HG03039 (cell line): Measurements from ENCODE around the gene CMTM2.
"Not testable (repeated sequence)": the region's sequence is repeated elsewhere in the genome, so short reads cannot be mapped to it uniquely, and the experiment has no call there.

Source experiments
- ATAC-seq: cut with Tn5 transposase; IDR thresholded peaks from one replicate; pipeline ENCODE4 v1.9.1; 2021; ENCODE audit warnings: mild to moderate bottlenecking, moderate library complexity; ENCODE audit not compliant: unreplicated experiment

The CMTM2 gene

DNA sequence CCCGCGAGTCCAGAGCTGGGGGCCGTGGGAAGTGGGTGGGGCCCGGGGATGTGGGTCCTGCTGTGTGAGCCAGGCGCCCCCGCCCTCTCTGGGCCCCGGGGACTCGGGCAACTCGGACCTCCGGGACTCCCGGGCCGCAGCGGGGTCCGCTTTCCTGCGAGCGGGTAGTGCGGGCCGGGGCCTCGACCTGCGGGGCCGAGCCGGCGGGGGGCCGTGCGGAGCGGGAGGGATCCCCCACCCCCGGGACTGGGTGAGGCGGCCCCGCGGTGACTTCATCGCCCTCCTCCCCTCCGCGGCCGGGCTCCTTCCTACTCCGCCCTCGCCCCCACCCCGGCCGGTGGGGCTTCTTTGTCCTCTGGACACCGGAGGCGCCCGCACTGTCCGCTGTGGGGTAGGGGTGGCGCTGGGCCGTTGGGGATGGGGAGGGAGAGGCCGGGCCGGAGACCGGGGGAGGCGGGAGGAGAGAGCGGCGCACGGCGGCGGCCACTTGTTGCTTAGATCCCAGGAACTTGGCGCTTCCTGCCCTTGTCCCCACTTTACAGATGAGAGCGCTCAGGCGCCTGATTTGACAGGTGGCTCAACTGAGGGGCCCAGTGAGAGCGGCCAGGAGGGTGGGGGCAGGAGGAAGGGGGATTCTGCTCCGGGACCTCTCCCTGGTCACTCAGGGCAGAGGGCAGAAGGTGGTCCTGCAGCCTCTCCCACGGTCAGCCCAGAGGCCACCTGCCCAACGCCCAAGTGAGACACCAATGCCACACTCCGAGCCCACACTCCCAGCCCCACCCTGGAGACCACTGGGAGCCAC, 26.1 kb downstream of the CMTM2 start:
- ATAC-seq = peak; percentile 8

DNA sequence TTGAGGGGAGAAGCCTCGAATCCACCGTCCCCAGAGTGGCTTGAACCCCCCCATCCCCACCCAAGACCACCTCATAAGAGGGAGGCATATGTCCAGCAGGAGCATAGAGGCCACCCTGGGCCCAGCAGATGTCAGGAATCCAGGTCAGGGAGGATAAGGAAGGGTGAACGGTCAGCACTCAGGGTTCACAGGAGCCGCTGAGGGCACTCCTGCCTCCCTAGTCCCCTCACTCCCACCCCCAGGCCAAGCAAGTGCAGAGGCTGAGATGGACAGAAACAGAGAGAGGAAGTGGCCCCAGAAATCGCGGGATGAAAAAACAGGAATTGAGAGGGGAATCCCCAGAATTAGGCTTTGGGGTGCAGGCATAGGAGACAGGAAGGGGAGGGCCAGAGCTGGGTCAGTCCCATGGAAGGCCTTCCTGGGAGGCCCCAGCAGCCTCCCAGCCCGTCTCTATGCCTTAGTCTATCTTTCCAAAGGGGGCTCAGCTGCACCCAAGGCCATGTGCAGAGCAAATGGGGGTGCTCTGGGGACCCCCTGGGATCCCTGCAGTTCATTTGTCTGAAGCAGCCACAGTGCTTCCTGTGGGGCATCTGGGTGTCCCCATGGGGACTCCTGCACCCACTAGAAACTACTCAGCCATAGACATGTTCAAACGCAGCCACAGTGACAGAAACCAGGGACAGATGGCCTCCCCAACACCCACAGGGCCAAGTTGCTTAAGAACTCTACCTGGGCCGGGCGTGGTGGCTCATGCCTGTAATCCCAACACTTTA, 26.9 kb downstream of the CMTM2 start:
- ATAC-seq = no peak

DNA sequence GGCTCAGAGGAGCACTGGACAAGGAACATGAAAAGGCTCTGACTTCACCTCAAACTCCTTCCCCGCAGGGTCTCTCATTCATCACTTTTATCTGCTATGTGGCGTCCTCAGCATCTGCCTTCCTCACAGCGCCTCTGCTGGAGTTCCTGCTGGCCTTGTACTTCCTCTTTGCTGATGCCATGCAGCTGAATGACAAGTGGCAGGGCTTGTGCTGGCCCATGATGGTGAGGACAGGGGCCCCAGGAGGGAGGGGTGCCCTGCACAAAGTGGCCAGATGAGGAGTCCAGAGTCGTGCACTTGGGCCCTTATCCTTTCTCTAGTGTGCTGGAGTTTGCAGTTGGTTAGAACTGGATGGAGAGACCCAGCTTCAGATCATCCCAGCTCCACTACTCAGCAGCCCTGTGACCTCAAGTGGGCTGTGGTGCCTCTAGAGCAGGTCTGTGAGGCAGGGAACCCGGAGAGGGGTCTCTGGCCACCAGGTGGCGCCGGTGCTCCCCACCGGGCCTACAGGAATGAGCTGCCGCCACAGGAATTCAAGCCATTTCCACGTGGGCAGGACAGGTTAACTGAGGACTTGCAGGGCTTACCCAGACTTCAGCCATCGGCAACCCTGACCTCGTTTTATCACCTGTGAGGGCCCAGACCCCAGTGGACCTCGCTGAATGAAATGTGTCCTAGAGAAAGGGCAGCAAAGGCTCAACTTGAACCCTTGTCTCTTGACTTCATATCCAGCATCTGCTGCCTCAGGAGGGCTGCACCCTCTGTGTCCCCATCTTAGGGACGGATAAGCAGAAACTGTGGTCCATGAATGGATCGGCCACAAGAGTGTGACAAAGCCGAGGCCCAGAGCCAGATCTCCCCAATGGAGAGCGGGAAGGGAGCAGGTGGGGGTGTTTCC, 29.2 kb downstream of the CMTM2 start:
- ATAC-seq = peak; percentile 46

DNA sequence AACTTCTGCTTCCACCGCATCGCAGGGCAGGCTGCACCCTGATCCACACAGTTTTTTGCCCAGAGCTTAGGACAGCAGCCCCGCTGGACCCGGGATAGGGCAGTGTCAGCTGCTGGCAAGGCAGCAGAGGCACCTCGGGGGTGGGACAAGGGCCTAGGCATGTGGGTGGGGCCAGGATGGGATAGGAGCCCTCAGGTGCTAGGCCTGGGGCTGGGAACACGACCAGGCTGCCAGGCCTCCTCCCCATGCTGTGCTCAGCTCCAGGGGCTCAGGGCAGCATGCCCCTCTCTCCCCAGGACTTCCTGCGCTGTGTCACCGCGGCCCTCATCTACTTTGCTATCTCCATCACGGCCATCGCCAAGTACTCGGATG, 29.9 kb downstream of the CMTM2 start:
- no peak for ATAC-seq

DNA sequence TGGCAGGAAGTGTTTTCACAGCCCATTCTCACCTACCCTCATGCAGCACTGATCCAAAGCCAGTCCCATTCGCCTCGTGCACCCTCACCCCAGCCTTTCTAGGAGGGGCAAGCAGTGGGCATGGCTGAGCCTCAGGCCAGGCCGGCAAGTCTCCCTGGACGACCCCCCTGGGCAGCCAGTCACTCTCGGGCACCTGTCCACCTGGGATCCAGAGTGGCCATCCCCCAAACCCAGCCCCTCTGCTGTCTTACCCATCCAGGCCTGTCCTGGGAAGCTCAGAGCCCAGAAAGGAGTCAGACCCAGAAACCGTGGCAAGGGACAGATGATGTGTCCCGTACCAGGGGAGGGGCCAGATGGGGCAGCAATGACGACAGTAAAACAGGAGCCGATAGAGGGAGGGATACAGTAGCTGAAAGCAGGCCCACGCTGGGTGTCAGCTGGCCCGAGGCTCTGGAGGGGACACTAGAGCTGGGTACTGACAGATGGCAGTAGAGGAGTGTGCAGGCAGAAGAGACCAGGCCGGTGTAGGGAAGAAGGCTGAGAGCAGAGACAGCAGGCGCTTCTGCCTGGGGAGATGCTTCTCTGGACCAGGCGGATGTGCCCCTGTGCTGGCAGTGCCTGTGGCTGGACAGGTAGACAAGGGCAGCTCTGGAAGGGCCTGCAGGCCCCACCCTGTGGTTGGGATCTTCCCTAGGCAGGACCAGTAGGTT, 31.0 kb downstream of the CMTM2 start:
- no peak for ATAC-seq

DNA sequence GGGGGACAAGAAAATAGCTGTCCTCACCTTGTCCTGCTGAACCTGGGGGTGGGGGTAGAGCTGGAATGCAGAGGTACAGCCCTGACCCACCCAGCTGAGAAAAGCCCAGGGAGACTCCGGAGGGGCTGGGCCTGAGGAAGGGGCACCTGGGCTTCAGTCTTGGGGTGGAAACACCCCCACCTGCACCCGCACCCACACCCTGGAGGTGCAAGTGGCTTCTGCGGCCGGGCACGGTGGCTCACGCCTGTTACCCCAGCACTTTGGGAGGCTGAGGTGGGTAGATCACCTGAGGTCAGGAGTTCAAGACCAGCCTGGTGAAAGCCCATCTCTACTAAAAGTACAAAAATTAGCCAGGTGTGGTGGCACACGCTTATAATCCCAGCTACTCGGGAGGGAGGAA, 32.6 kb downstream of the CMTM2 start:
- not testable (repeated sequence) for ATAC-seq

DNA sequence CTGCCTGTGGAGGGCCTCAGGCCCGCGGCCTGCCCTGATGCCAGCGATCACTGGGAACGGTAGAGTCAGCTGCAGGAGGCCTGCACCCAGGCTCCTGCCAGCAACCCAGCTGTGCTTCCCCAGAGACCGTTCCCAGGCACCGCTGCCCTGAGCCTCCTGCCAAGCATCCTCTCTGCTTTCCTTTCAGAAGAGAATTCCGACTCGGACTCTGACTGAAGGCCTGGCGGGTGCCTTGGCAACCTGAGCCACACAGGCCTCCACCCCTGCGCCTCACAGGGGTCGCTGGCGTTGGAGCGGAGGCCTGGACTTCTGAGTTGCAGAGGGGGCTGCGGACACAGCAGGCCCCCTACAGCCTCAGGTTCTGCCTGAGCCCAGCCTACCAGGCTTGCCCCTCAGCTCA, 33.2 kb downstream of the CMTM2 start:
- ATAC-seq = no peak

DNA sequence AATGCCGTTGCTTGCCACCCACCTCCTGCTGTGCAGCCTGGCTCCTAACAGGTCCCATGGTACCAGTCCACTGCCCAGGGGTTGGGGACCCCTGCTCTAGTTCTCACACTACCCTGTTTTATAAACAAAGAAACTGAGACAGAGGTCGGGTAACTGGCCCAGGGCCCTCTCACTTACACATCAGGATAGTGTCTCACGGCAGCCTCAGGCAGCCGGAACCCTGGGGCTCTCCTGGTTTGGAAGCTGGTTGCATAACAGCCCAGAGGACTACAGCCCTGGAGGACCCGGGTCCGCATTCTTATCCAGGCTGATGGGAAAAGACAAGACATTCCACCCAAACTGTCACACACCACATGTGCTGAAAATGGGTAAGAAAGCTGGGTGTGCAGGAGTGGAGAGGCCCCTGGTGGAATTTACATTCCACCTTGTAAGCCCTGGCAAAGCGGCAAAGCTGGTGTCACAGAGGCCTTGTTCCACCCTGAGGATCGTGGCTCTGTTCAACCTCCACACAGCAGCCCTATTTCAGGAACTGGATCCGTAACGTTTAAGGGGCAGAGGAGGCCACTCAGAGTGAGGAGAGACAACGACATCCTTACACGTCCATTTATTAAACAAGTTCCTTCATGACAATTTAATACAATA, 35.0 kb downstream of the CMTM2 start:
- no peak for ATAC-seq

DNA sequence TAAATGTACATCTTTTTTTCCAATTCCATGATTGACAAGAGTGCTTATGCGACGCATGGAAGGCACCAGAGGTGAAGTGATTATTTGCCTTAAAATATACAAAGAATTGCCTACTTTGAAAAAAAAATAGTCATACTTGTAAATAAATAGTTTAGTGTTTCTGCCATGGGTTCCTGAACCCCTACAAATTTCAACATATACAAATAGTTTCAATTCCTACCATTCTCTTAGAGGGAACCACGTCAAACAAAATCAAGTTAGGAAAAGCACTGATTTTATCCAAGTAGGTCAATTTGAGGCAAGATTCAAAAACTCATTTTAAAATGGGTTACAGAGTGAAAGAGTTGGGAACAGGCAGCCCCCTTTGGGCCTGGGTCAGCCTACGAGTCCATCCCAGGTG, 36.9 kb downstream of the CMTM2 start:
- no peak for ATAC-seq

DNA sequence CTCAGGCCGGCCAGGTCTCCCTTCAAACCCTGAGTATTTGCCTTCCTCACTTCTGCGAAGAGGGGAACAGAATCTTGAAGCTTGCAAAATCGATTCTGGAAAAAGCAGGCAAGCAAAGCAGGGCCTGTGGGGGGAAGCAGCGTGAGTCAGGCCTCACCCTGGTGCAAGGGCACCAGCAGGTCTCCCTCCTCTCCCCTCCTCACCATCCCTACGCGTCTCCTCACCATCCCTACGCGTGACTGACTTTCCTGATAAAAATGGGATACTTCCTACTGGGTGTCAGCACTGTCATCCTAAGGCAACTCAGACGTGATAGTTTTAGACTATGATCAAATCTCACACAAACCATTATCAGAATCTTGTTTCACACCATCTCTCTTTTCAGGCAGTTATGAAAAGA, 37.3 kb downstream of the CMTM2 start:
- no peak for ATAC-seq

DNA sequence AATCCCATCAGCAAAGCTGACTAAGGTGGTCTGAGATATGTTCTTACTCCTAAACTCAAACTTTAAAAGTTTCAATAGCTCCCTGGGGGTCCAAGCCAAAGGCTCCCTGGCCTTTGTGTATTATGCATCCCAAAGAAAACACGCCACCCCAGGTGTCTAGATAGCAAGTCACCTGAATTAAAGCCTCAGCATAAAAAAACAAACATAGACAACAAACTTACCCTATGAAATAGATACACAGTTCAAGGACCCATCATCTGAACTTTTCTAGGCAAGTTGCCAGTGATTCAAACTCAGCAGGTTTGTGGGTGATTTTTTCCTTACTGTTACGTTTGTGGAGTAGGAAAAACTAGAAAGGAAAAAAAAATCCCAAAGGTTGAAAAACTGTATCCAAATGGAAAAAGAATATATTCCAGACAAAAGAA, 37.8 kb downstream of the CMTM2 start:
- no peak for ATAC-seq

DNA sequence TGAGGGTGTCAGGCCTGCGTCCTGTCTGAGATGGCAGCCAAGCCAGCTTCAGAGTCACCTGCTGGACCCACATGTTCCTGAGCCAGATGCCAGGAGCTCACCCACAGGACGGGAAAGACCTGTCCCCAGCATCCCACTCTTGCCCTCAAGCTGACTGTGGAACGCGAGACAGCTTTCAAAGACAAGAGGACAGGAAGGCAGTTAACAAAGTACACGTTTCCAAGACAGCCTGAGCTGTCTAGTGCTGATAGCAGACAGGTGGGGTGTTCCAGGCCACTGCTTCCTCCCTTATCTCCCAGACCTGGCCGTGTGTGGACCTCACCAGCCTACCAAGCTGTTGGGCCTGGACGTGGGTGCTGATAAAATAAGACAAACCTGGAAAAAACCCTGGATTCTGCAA, 38.5 kb downstream of the CMTM2 start:
- no peak for ATAC-seq

DNA sequence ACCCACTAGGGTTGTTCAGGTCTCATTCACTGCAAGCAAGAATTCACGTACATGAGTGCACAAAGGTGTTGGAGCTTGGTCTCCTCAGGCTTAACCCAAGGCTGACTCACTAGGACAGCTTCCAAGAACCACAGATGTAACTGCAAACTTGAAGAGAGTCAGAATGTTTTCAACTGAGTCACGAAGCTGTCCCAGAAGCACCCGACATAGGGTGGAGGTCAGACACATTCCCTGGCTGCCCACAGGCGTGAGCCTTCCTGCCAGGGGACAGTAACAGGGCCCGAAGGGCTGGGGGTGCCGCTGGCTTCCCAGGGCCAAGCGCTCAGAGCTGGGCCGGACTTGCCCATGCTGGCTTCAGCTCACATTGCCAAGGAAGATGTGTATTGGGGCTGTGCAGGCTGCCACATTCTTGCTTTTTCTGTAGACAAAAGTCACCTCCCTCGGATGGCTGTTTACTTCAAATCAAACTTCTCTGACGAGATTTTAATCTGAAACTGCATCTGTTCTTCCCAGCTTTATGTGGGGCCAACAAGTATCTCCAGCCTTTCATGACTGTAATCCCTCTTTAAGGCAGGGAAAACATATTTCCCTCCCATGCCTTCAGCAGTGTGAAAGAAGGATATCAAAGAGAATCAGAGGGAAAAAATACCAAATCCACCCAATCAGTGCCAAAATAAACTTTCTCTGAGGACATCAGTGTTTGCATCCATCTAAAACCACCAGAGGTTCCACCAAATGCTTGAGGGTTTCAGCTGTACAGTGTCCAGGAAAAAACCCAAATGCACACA, 39.5 kb downstream of the CMTM2 start:
- no peak for ATAC-seq

DNA sequence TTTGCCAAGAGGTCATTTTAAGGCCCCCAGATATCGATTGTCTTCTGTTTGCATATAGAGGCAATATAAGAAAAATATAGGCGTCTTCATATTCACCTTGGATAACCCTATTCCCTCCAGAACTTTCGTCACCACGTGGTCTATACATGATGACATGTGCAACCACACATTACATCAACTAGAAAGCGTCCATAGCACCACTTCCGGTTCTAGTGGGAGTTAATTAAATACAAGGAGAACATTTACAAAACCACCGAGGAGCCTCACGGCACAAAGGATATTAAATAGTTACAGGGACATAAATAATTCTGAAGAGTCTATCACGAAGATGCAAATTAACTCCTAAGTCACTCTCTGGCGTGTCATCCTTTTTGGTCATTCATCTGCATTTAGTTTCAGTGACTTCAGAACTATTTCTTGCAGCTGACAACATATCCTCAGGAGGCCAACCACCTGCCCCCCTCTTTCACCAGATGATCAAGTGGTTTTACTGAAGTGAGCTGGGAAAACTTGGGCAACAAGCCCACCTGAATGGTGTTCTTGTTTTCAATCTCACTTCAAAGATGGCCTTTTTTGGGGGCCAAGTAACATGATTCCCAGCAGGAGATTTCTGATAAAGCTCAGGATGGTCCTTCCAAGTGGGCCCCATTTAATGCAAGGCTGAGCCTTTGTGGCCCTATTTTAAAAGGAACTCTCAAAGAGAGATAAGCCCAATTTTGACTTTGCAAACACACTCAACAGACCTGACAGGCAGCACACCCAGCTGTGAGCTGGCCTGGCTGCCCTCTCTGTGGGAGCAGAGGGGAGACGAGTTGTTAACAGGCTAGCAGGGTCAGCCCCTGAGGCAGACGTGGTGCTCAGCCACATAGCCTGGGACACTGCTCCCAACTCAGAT, 40.5 kb downstream of the CMTM2 start:
- ATAC-seq = no peak

DNA sequence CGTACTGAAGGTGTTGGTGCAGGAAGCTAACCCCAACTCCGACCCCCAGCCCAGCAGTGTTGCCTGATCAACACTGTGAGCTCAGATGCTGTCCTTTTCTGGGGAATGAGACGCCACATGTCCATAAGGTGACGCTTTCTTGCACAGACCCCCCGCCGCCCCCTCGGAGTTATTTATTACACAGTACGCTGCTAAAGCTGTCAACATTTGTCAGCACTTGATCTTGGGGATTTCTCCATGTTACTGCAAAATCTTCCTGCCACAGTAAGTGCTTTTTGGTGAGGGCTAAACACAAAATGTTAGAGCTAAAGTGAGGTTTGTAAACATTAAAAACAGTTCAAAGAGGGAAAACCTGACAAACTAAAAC, 41.1 kb downstream of the CMTM2 start:
- ATAC-seq = no peak

DNA sequence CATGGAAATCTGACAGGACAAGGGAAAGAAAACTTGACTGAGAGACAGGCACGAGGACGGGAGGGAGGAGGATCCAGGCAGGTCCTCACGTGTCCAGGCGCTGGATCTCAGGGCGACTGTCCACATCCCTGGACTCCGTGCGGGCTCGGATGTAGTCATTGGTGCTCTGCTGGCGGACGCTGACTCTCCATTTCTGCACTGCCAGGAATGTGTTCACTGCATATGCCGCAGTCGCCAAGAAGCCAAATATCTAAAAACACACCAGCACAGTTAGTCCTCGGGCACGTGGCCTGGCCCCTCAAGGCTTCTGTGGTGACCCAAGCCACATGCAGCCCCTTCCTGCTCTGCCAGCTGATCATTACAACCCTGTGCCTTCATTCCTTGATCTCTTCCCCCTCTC, 42.7 kb downstream of the CMTM2 start:
- no peak for ATAC-seq

DNA sequence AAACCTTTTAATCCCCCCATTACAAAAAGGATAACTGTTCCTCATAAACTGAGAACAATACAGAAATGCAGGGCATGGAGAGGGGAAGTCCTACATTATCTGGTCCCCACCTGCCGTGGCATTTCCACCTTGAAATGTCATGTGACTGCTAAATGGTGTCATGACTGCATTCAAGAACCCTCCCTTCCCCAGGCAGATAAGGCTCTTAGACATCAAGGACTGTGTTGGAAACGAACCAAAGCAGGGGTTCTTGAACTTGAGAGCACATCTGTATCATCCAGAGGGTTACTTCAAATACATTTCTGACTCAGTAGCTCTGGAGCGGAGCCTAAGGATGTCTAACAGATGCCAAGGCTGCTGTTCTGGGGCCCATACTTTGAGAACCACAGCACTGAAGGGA, 43.6 kb downstream of the CMTM2 start:
- no peak for ATAC-seq

DNA sequence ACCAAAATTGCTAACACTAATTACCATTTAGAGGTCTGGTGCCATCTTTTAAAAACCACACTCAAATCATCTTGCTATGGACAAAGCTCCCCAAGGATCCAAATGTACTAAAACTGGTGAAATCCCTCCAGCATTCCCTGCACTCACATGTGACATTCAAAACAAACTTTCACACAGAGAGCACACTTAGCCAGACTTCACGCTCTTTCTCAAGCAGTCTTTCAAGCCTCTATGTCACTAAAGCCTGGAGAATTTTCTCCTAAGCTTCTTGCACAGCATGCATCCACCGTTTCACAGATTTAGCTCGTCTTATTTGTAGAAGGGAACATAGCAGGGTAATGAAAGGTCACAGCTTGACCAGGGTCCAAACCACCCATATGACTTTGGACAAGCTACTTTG, 44.5 kb downstream of the CMTM2 start:
- no peak for ATAC-seq
